ENCODE results near the gene CCDC170. TPM values are rescaled to one million over a fixed set of nuclear protein-coding genes. Genes with fewer than 3 reads are reported as not detected.

The CCDC170 gene
- total RNA-seq, 1 experiment from 2014 or later: not detected

- H3K9me3 ChIP-seq (ENCODE audit: control insufficient read depth, insufficient read depth, low read depth, low read length): no peaks in the 10 kb centered on the region
- ATAC-seq: no peak
- no peaks in the 10 kb centered on the region for H3K4me1 ChIP-seq (ENCODE audit: control insufficient read depth, insufficient read depth, low read length)
- intact Hi-C loops (cut with micrococcal nuclease; ENCODE audit: unreplicated experiment): loop anchor here (10.0 kb wide), 1 partner anchor 595 kb away; no protein-coding TSS in a partner anchor
- no peak overlapping the region for H3K27ac ChIP-seq (ENCODE audit: low read length)
- ChIA-PET CTCF (no interaction called here), POLR2A (no interaction called here)
- no peak overlapping the region for H3K4me3 ChIP-seq (ENCODE audit: low read depth in 2 of 2, low read length in 2 of 2)
- in situ Hi-C loops (cut with HindIII; ENCODE audit: low pct_unique_long_range_greater_than_20kb, low sequenced_read_pairs): no loop called here
- H3K36me3 ChIP-seq (ENCODE audit: control insufficient read depth, insufficient read depth, low read length): no peaks in the 10 kb centered on the region
- DNase-seq (ENCODE audit: low read depth, low spot score): no peak
- no peaks in the 10 kb centered on the region for H3K27me3 ChIP-seq (ENCODE audit: control insufficient read depth, insufficient read depth, low read length)
- BruUV-seq (replicated peaks): no TSS peak
- TF ChIP-seq REST (IDR thresholded peaks at IDR 0.05; ENCODE audit: insufficient read depth in 1 of 2, low read depth in 2 of 2, low read length in 1 of 2) (no peak), SIN3A (IDR thresholded peaks at IDR 0.05; ENCODE audit: borderline replicate concordance, insufficient read depth, low read depth, low read length) (no peak), CTCF (IDR thresholded peaks at IDR 0.05) (no peak), POLR2AphosphoS5 (IDR thresholded peaks at IDR 0.05; ENCODE audit: low read depth, low read length) (no peak), TCF7L2 (IDR thresholded peaks at IDR 0.05; ENCODE audit: low read depth, low read length) (no peak)
These were observed 176.3 kb downstream of the CCDC170 start for GRCh38 chr6:151670116-151670515.

Other genes starting within 250 kb of the CCDC170 start
- 16.2 TPM for gene ZBTB2, start 102.5 kb upstream of the CCDC170 start, total RNA-seq (2021; ENCODE audit: unreplicated experiment)
- gene RMND1, start 41.9 kb upstream of the CCDC170 start, total RNA-seq (2021; ENCODE audit: unreplicated experiment): 16.1 TPM

Data from Panc1 (cell line).